Stimulated activated CD8-positive, alpha-beta memory T cell treated with anti-CD3 and anti-CD28 coated beads, Interleukin-4, amount 100 ng/mL, for 4 hours (primary cell): Measurements from ENCODE around the gene EPS8.

ENCODE experiments used
- DNase-seq, 2 donors: peaks; one replicate each; pipeline ENCODE4 v3.0.0-alpha.2; 2020; ENCODE audit warnings: low read depth in 2 of 2, low spot score in 1 of 2

EPS8 gene

DNA sequence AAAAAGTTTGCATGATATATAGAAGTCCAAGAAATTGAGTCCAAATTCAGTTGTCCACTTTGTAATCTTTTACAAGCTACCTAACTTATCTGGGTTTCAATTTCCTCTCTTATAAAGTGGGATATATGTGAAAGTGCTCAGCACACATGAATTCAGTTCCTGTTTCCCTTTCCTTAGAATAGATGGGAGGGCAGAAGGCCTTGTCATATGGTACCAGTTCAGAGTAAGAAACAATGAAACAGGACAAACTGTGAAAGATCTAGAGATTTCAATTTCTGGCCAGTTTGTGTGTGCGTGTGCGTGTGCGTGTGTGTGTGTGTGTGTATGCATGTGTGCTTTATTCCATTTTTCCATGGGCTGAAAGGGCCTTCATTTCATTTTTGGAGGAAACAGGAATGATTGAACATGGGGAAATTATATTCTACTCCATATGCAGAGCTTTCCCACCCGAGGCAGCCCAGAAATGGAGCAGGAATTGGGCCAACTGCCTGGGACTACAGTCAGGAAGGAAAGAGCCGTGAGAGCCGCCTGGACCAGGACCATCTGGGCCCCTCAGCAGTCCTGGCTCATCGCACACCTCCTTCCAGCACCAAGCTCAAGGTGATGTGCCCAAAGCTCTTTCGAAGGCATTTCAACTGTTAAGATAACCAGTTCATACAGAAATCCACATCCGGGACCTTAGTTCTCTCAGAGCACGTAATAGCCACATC is 183.2 kb downstream of the EPS8 start:
- no peak for DNase-seq

DNA sequence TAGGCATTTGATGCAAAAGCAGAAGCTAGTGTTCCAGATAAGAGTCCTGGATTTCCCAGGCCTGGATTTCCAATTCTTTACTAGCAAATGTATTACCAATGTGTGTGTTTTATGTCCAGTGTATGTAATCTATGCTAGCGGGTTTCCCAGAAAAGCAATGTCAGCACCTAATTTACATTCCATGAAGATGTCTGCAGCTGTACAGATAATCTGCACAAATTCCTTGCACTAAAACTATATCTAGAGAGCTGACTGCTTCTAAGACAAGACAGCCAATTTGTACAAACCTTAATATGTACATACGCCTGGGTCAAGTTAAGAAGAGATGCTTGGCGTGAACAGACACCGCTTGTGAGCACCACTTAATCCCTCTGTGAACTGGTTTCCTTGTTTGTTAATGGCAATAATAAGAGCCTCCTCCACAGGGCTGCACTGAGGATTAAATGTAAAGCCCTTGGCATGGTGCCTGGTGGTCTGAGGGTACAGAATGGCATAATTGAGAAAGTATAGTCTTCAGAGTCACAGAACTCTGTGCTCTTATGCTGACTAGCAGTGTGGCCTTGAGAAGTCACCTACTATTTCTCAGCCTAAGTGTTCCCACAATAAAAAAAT is 185.6 kb downstream of the EPS8 start:
- no peak for DNase-seq

DNA sequence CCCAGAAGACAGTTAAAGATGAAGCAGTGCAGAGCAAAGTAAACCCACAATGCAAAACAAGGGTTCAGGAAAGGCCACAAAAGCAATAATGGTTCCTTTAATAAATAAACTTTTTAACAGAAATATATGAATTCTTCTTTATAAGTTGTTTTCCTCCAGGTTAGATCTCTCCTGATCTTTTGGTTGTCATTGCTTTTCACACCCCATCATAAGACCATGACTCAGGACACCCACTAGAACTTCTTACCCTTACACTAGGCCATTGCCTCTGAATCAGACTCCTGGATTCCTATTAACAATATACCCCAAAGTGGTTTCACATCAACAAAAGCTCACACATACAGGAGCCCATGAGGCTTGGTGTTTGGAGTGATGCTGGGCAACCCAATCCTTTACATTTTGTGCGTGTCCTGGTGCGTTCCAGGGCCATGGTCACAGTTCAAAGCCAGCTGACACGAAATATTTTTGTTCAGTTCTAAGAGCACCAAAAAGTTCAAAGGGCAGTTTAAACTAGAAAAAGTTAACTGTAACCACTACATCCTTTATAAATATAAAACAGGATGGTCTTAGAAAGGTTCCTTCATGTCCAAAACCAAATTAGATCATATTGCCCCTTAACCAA is 187.0 kb downstream of the EPS8 start:
- DNase-seq, result no peak

DNA sequence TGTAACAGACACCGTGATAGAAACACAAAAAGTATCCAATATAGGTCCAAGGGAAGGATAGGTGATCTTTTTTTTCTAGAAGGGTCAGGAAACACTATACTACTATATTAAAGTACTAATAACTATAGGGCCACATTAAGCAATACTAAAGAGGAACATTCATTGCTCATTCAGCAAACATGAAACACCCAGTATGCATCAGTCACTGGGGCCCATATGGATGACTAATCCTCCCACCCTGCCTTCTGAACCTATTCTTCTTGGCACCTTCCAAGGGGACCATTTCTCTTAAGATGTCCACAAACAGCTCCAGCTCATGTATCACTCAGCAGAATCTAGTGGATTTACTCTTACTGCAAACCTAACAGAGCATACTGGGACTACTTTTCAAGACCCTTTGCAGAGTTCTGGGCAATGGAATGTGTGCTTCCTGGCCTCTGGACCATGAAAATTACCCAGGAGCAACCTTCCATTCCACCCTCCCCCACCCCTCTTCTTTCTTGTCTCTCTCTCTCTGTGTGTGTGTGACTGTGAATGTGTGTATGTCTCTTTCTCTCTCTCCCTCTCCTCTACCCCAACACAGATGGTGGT is 187.9 kb downstream of the EPS8 start:
- DNase-seq, result no peak

- DNase-seq, result no peak
Measured at GRCh38 chr12:15600223-15600935, 188.8 kb downstream of the EPS8 start.

- DNase-seq, result no peak
Measured at GRCh38 chr12:15599266-15600037, 189.7 kb downstream of the EPS8 start.

DNA sequence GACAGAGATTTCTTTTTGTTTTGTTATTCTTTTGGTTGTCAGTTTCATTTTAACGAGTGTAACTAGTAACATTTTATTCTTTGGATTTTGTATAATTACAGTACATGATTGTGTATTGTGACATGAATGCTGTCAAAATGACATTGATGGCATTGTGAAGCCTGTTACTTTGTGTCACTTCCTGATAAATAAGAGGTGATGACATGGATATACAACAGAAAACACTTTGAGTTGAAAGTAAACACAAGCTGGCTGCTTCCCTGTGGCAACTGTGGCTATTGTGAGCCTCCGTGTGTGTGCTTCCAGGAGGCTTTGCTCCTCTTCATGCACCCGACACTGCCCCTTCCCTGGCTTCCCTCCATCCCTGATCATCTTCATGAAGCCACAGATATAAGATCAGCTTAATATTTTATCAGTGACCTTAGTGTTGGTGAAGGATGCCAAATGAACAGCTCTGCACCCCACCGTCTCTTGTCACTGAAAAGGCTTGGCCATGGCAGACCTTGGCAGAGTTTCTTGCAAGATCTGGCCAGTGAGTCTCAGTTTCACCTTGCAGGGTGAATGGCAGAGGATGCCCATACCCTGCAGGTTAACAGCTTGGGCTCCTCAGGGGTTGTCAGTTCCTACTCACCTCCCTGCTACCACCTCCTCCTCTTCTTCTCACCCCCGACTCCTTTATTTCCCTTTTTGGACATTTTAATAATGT is 191.9 kb downstream of the EPS8 start:
- no peak for DNase-seq

- no peak for DNase-seq
Measured at GRCh38 chr12:15596174-15596573, 193.0 kb downstream of the EPS8 start.

- no peak for DNase-seq
Measured at GRCh38 chr12:15592934-15593333, 196.3 kb downstream of the EPS8 start.

DNA sequence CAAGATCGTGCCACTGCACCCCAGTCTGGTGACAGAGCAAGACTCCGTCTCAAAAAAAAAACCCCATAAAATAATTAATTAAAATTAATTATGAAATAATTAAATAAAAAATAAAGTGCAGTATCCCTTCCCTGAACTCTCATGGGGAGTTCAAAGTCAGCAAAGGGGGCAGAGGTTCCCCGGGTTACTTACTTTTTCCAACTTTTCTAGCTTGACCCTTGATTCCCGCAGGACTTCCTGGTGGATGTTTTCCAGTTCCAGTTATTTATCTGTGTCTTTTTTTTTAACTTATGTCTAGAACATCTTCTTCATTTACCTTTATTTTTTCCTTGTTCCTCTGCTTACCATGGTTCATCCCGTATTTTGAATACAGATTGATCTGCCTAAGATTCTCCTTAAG is 197.4 kb downstream of the EPS8 start:
- DNase-seq, result no peak

DNA sequence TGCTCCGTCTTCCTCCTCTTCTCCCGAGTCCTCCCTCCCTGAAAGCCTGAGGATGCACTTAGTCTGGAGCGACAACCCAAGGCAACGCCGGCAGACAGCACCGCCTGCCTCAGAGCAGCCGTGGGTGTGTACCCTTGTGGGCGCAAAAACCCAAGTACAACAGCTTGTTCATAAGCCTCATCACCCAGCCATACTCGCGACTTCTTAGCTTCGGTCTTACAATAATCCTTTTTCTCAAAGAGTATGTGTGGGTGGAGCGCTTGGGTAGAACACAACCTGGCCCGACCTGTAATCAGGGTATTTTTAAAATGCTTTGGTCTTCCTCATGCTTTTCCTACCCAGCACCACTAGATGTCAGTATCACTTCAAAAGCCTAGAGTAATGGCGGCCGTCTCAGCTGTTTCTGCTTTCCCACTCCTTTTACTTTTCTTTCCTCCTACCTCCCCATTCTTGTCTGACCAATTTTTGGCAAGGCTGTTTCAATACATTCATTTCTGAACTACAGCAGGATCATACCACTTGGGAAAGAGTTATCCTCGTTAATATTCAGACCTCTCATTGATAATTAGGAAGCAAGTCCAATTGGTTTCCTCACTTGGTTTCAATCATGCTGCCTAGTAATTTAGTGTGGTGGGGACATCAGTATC is 198.9 kb downstream of the EPS8 start:
- peak in 1 of 2 donors; percentile 10 for DNase-seq

DNA sequence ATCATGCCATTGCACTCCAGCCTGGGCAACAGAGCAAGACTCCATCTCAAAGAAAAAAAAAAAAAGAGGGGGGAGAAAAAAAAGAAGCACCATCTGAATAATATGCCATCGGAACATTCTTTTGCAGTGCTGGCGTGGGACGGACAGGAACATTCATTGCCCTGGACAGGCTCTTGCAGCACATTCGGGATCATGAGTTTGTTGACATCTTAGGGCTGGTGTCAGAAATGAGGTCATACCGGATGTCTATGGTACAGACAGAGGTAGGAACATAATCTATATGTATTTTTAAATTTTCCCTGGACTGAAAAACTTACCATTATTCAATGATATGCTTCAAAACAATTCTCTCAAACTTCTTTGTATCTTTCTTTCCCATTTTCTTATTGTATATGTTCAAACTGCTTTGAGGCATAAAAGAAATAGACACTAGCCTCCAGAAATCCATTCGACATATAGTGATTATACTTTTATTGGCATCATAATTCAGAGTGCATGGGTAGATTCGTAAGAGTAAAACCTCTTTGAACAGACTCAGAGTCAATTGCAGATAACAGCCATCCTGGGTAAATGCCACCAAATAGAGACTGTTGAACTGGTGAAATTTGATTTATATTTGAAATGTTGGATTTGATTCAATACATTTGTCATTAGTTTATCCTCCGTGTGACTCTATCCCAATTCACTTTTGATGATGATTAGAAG is 199.7 kb downstream of the EPS8 start:
- DNase-seq, result no peak

DNA sequence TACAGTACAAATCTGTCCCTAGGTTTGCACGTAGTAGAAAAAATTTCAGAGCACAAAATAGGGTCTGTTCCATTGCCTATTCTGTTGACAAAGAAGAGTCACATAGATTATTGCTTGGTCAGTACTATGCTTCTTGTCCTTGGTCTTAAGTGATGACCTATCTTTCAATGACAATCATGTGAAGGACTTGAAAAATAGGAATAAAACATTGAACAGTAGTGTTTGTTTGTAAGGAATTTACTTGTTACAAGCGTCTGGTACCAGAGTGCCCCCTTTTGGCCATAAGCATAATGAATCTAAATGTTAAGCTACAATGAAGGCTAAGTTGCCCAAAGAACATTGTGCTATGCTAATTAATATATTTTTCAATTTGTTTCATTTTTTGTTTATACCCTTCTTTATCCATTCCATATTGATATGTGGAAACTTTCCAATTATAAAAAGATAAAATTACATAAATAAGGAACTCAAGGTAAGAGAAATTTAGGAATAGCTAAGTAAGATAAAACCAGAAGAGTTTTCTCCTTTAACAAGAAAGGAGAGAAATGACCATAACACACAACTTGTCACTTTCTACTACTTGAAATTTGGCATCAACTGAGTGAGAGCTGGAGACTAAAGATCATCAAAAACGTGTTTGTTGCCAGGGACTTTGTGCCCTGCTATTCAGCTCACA is 204.7 kb downstream of the EPS8 start:
- no peak for DNase-seq

GRCh38 chr12:15583804-15584203 is 205.4 kb downstream of the EPS8 start:
- DNase-seq, result no peak

GRCh38 chr12:15581006-15581405 is 208.2 kb downstream of the EPS8 start:
- DNase-seq, result no peak

DNA sequence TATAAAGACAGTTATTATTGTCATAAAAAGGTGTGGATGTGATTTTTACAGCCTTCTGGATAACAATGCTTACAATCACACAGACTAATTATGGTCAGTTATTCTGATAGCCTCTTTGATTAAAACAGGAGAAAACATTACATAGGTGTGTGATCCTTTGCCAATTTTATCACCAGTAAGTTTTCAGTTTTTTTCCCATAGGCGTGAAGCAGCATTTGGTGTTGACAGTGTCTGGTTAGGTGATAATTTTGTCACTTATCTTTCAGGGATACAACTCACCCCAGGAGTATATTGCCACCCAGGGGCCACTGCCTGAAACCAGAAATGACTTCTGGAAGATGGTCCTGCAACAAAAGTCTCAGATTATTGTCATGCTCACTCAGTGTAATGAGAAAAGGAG is 208.8 kb downstream of the EPS8 start:
- no peak for DNase-seq

DNA sequence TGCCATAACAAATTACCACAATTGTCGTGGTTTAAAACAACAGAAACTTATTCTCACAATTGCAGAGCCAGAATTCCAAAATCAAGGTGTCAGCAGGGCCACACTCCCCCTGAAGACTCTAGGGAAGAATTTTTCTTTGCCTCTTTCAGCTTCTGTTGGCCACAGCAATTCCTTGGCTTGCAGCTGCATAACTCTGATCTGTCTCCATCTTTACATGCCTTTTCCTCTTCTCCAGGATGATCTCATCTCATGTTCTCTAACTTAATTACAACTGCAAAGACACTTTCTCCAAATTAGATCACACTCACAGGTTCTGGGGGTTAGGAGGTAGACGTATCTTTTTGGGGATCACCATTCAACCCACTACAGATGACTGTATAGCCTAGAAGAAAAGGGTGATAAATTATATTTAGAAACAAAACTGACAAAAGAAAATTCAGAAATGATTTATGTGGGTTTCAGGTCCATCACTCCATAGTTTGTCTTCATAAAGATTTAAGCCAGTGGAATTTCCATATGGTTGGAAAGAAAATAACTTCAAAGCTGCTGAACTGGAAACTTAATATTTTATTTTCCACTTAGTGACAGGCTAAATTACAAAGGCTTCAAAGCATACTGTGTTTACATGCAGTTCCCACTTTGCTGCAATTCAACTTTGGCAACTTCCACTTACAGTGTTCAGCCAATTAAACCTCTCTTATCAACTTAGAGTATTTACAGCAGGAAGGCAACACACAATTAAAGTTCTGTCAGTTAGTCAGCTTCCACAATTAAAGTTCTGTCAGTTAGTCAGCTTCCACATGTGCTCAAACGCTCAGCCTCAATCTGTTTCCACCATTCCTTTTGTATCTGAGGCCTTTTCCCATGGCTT is 213.3 kb downstream of the EPS8 start:
- no peak for DNase-seq

GRCh38 chr12:15574353-15574752 is 214.8 kb downstream of the EPS8 start:
- DNase-seq, result no peak
